GM18519 (cell line): Measurements from ENCODE around the gene MRPS23.

Source experiments
- ATAC-seq: cut with Tn5 transposase; IDR thresholded peaks from one replicate; pipeline ENCODE4 v1.9.1; 2021; ENCODE audit warnings: mild to moderate bottlenecking, moderate library complexity; ENCODE audit not compliant: unreplicated experiment, low FRiP score

Gene MRPS23

GRCh38 chr17:57808882-57809281, 41.0 kb downstream of the MRPS23 start:
- no peak for ATAC-seq

- no peak for ATAC-seq
Measured at GRCh38 chr17:57806167-57806830, 43.5 kb downstream of the MRPS23 start.

GRCh38 chr17:57803021-57803420, 46.8 kb downstream of the MRPS23 start:
- no peak for ATAC-seq

- ATAC-seq, result no peak
Measured at GRCh38 chr17:57801044-57801711, 48.7 kb downstream of the MRPS23 start.

GRCh38 chr17:57794841-57795240, 55.0 kb downstream of the MRPS23 start:
- no peak for ATAC-seq

DNA sequence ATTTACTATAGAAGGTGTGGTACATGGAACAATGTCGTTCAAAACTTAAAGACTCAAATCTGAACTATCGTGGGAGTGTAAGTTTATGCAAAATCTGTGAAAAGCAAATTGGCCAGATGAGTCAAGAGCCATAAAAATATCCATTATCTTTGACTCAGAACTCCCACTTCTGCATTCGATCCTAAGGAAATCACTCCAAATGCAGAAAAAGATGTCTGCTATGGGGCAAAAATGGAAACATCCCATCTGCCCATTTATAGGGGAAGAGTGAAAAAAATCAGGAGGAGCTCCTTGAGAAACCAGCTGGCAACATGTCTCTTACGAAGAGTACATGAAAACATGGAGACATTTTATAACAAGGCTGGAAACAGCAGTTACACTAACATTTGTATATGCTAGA, 61.1 kb downstream of the MRPS23 start:
- ATAC-seq, result no peak

GRCh38 chr17:57785022-57785421, 64.8 kb downstream of the MRPS23 start:
- no peak for ATAC-seq
